Panc1 (cell line): Measurements from ENCODE around the gene CDKN2B-AS1. TPM values are rescaled to one million over a fixed set of nuclear protein-coding genes. Genes with fewer than 3 reads are reported as not detected.

Experiments
- ATAC-seq: fragments of 200-7000 bp; cut with Tn5 transposase; 2 replicates; pipeline ENCODE4 v1.9.1; 2020; ENCODE audit warnings: mild to moderate bottlenecking, moderate library complexity
- BruUV-seq: library from RNA; stranded (reverse); fragments of 400-500 nt; replicated peaks from 2 replicates; lab custom pipeline; 2021; lab: Mats Ljungman, UMichigan
- CTCF ChIA-PET: fragments of 300-600 bp; sonication (Branson Sonifier 250); formaldehyde crosslinking; loops from one replicate; lab custom pipeline; 2022; ENCODE audit warnings: antibody characterized with exemption; lab: Charles Lee
- POLR2A ChIA-PET: fragments of 300-600 bp; sonication (Branson Sonifier 250); formaldehyde crosslinking; loops from one replicate; lab custom pipeline; 2022; ENCODE audit warnings: antibody characterized with exemption; lab: Charles Lee
- DNase-seq: peaks from one replicate; pipeline ENCODE4 v3.0.0-alpha.2; 2010; ENCODE audit warnings: low read depth, low spot score
- H3K27ac ChIP-seq: 2 replicates; pipeline ENCODE4 v1.5.1; 2011; ENCODE audit warnings: mild to moderate bottlenecking, low read length, inconsistent platforms
- H3K27me3 ChIP-seq: fragments of 200-500 bp; sonication (Bioruptor generic); 2 replicates; pipeline ENCODE4 v1.6.0; 2014; ENCODE audit warnings: low read length, inconsistent platforms; ENCODE audit not compliant: control insufficient read depth, insufficient read depth
- H3K36me3 ChIP-seq: fragments of 200-500 bp; sonication (Bioruptor generic); 2 replicates; pipeline ENCODE4 v1.5.1; 2014; ENCODE audit warnings: inconsistent platforms, mild to moderate bottlenecking, low read length, moderate library complexity; ENCODE audit not compliant: control insufficient read depth, insufficient read depth
- H3K4me1 ChIP-seq: 2 replicates; pipeline ENCODE4 v1.5.1; 2011; ENCODE audit warnings: inconsistent platforms, mild to moderate bottlenecking, low read length, moderate library complexity; ENCODE audit not compliant: control insufficient read depth, insufficient read depth
- H3K4me3 ChIP-seq, 2 experiments: 2 replicates each; pipeline ENCODE4 v1.5.1; 2011 to 2012; ENCODE audit warnings: low read depth in 2 of 2, low read length in 2 of 2, mild to moderate bottlenecking in 2 of 2, inconsistent platforms in 1 of 2, moderate library complexity in 1 of 2
- H3K9me3 ChIP-seq: fragments of 200-500 bp; sonication (Bioruptor generic); 2 replicates; pipeline ENCODE4 v1.5.1; 2014; ENCODE audit warnings: low read depth, mild to moderate bottlenecking, inconsistent platforms, low read length, moderate library complexity; ENCODE audit not compliant: control insufficient read depth, insufficient read depth
- CTCF ChIP-seq: fragments of 450-650 bp; IDR thresholded peaks from 2 replicates; pipeline ENCODE4 v1.5.1; 2017; ENCODE audit warnings: mild to moderate bottlenecking
- POLR2AphosphoS5 ChIP-seq: IDR thresholded peaks from 2 replicates; pipeline ENCODE4 v1.6.1; 2012; ENCODE audit warnings: mild to moderate bottlenecking, low read depth, low read length, moderate library complexity
- REST ChIP-seq, 2 experiments: IDR thresholded peaks; 2 replicates each; pipeline ENCODE4 v1.6.1; 2011 to 2012; ENCODE audit warnings: low read depth in 2 of 2, control low read depth in 1 of 2, low read length in 1 of 2, mild to moderate bottlenecking in 1 of 2, moderate library complexity in 1 of 2; ENCODE audit not compliant: insufficient read depth in 1 of 2
- SIN3A ChIP-seq: IDR thresholded peaks from 2 replicates; pipeline ENCODE4 v1.6.1; 2012; ENCODE audit warnings: low read depth, mild to moderate bottlenecking, low read length, moderate library complexity, borderline replicate concordance; ENCODE audit not compliant: insufficient read depth
- TCF7L2 ChIP-seq: IDR thresholded peaks from 2 replicates; pipeline ENCODE4 v1.6.1; 2011; ENCODE audit warnings: mild to moderate bottlenecking, low read depth, low read length, inconsistent platforms
- in situ Hi-C: cut with HindIII; loops from 2 replicates; pipeline ENCODE4 v1.10.0; 2016; ENCODE audit warnings: low sequenced_read_pairs, low pct_unique_long_range_greater_than_20kb
- intact Hi-C: fragments of 100-400 bp; cut with micrococcal nuclease; formaldehyde crosslinking; loops from one replicate; pipeline ENCODE4 v1.10.0; 2022; ENCODE audit not compliant: unreplicated experiment
- total RNA-seq: library from RNA; stranded (reverse); gene quantifications from one replicate; pipeline ENCODE4 v1.2.1, GENCODE V29; 2021; ENCODE audit not compliant: unreplicated experiment

The CDKN2B-AS1 gene
- total RNA-seq, 1 experiment from 2014 or later = not detected

DNA sequence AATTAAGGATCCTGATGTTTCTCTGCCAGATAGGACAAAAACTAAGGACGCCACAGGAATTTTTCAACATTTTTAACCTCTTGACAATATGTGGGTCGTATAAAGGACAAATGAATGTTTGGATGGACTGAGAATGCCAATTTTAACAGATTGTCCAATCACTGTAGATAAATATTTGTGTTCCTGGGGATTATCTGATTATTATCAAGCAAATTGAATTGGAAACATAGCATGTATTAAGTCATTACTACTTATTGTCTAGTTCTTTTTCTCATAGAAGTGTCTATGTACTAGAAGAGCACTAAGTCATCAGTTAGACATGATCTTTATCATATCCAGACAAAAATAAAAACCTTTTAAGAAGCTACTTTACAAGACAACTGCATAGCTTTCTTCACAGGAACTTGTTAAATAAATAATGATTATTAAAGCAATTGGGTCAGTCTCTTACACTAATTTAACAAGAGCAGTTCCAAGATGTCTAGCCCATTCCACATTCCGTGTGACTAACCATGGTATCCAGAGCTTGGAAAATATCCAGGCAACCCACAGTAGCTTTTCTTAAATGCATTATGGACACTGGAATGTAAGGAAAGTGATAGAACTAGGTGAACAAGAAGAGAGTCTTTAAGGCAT, 142.0 kb downstream of the CDKN2B-AS1 start:
- no TSS peak for BruUV-seq
- in situ Hi-C loops = no loop called here
- H3K4me1 ChIP-seq = no peaks in the 10 kb centered on the region
- CTCF ChIA-PET = no interaction called here
- intact Hi-C loops = no loop called here
- H3K27ac ChIP-seq = no peak overlapping the region
- no peak for ATAC-seq
- TF ChIP-seq TCF7L2 = no peak
- no peak for TF ChIP-seq CTCF
- TF ChIP-seq REST (IDR thresholded peaks at IDR 0.05; ENCODE audit: insufficient read depth in 1 of 2, low read depth in 2 of 2, low read length in 1 of 2) = no peak
- no peak for TF ChIP-seq SIN3A
- no peak for TF ChIP-seq POLR2AphosphoS5
- no peak for DNase-seq
- no peaks in the 10 kb centered on the region for H3K27me3 ChIP-seq
- no peak overlapping the region for H3K4me3 ChIP-seq
- H3K36me3 ChIP-seq = no peaks in the 10 kb centered on the region
- H3K9me3 ChIP-seq = no peaks in the 10 kb centered on the region
- POLR2A ChIA-PET = no interaction called here

- Histone ChIP-seq H3K9me3 (no peaks in the 10 kb centered on the region), H3K27ac (no peak overlapping the region), H3K4me1 (no peaks in the 10 kb centered on the region), H3K27me3 (no peaks in the 10 kb centered on the region), H3K4me3 (no peak overlapping the region), H3K36me3 (no peaks in the 10 kb centered on the region)
- BruUV-seq = no TSS peak
- ATAC-seq (no peak), DNase-seq (no peak)
- POLR2A ChIA-PET = no interaction called here
- CTCF ChIA-PET = no interaction called here
- no peak for TF ChIP-seq CTCF
- no peak for TF ChIP-seq POLR2AphosphoS5
- no peak for TF ChIP-seq SIN3A
- no peak for TF ChIP-seq REST (IDR thresholded peaks at IDR 0.05; ENCODE audit: insufficient read depth in 1 of 2, low read depth in 2 of 2, low read length in 1 of 2)
- no peak for TF ChIP-seq TCF7L2
- in situ Hi-C loops = no loop called here
- intact Hi-C loops = no loop called here
Measured at GRCh38 chr9:22138956-22139660, 144.5 kb downstream of the CDKN2B-AS1 start.
